Measurements from ENCODE around the gene ASNSD1.
"Not testable (repeated sequence)": the region's sequence is repeated elsewhere in the genome, so short reads cannot be mapped to it uniquely, and the experiment has no call there.

ASNSD1 gene

DNA sequence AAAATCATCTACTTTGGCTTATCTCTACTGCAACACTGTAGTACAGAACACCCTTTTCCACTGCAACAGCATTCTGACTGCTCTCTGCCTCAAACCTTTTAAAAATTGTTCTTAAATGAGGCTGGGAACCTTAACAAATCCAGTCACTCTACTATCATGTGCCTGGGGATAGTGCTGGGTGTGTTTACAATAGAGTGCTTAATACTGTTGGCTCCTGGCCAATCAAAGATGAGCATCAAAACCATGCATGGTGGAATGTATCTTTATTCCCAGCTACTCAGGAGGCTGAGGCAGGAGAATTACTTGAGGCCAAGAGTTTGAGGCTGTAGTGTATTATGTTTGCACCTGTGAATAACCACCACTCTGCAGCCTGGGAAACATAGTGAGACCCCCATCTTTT lies 20.6 kb downstream of the ASNSD1 start:
- H3K4me3 ChIP-seq (ENCODE audit: low read depth in 1 of 5, low read length in 5 of 5): no peak overlapping the region
- H3K9ac ChIP-seq (ENCODE audit: low read length in 5 of 5): no peak overlapping the region
- H3K27ac ChIP-seq (ENCODE audit: low read depth, low read length): no peak overlapping the region
- peaks cover 0 to 4% (median 0%) of the 10 kb centered on the region in 5 donors for H3K4me1 ChIP-seq (ENCODE audit: control insufficient read depth in 5 of 5, insufficient read depth in 5 of 5, low read length in 5 of 5)
- H3K36me3 ChIP-seq (ENCODE audit: control insufficient read depth in 5 of 5, insufficient read depth in 5 of 5, low read length in 5 of 5): no peaks in the 10 kb centered on the region
- no peaks in the 10 kb centered on the region for H3K27me3 ChIP-seq (ENCODE audit: control insufficient read depth in 5 of 5, insufficient read depth in 4 of 5, low read length in 5 of 5)
- H3K9me3 ChIP-seq (ENCODE audit: control insufficient read depth in 5 of 5, low read length in 5 of 5): no peaks in the 10 kb centered on the region

DNA sequence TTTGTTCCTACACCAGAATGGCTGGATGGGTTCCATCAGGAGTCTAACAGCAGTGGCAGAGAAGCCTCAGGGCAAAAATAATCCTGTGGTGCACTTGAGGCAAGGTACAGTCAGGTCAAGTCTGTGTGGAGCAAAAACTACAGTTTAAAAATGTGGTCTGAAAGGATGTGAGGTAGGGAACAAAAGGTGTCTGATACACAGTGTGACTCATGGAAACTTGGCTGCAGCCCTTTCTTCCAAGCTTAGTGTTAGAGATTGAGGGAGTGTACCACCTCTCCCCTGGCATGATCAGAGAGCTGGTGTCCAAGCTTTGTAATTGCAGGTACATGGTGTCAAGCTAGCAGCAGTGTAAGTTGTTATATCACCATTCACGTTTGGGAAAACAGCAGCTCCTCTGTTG lies 22.1 kb downstream of the ASNSD1 start:
- Histone ChIP-seq H3K4me1 (ENCODE audit: control insufficient read depth in 5 of 5, insufficient read depth in 5 of 5, low read length in 5 of 5) (peaks cover 0 to 4% (median 0%) of the 10 kb centered on the region in 5 donors), H3K27ac (ENCODE audit: low read depth, low read length) (no peak overlapping the region), H3K27me3 (ENCODE audit: control insufficient read depth in 5 of 5, insufficient read depth in 4 of 5, low read length in 5 of 5) (no peaks in the 10 kb centered on the region), H3K36me3 (ENCODE audit: control insufficient read depth in 5 of 5, insufficient read depth in 5 of 5, low read length in 5 of 5) (no peaks in the 10 kb centered on the region), H3K9ac (ENCODE audit: low read length in 5 of 5) (no peak overlapping the region), H3K9me3 (ENCODE audit: control insufficient read depth in 5 of 5, low read length in 5 of 5) (no peaks in the 10 kb centered on the region), H3K4me3 (ENCODE audit: low read depth in 1 of 5, low read length in 5 of 5) (no peak overlapping the region)

DNA sequence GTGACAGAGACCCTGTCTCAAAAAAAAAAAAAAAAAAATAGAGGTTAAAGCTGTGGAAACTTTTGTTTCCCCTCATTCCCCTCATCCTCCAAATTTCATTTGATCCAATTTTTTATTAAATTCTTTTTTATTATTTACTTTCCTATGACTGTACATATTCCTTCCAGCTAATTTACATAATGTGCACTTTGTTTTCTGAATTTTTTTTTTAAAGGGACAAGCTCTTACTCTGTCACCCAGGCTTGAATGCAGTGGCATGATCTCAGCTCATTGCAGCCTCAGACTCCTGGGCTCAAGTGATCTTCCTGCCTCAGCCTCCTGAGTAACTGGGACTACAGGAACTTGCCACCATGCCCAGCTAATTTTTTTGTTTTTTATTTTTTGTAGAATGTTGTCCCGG lies 23.6 kb downstream of the ASNSD1 start:
- no peak overlapping the region for H3K4me3 ChIP-seq (ENCODE audit: low read depth in 1 of 5, low read length in 5 of 5)
- no peak overlapping the region for H3K27ac ChIP-seq (ENCODE audit: low read depth, low read length)
- H3K27me3 ChIP-seq (ENCODE audit: control insufficient read depth in 5 of 5, insufficient read depth in 4 of 5, low read length in 5 of 5): no peaks in the 10 kb centered on the region
- H3K4me1 ChIP-seq (ENCODE audit: control insufficient read depth in 5 of 5, insufficient read depth in 5 of 5, low read length in 5 of 5): peaks cover 0 to 4% (median 0%) of the 10 kb centered on the region in 5 donors
- H3K36me3 ChIP-seq (ENCODE audit: control insufficient read depth in 5 of 5, insufficient read depth in 5 of 5, low read length in 5 of 5): no peaks in the 10 kb centered on the region
- no peak overlapping the region for H3K9ac ChIP-seq (ENCODE audit: low read length in 5 of 5)
- H3K9me3 ChIP-seq (ENCODE audit: control insufficient read depth in 5 of 5, low read length in 5 of 5): no peaks in the 10 kb centered on the region

- Histone ChIP-seq H3K4me1 (ENCODE audit: control insufficient read depth in 5 of 5, insufficient read depth in 5 of 5, low read length in 5 of 5) (peaks cover 0 to 4% (median 0%) of the 10 kb centered on the region in 5 donors), H3K27me3 (ENCODE audit: control insufficient read depth in 5 of 5, insufficient read depth in 4 of 5, low read length in 5 of 5) (no peaks in the 10 kb centered on the region), H3K27ac (ENCODE audit: low read depth, low read length) (no peak overlapping the region), H3K36me3 (ENCODE audit: control insufficient read depth in 5 of 5, insufficient read depth in 5 of 5, low read length in 5 of 5) (peaks cover 0 to 6% (median 0%) of the 10 kb centered on the region in 5 donors), H3K9me3 (ENCODE audit: control insufficient read depth in 5 of 5, low read length in 5 of 5) (no peaks in the 10 kb centered on the region), H3K4me3 (ENCODE audit: low read depth in 1 of 5, low read length in 5 of 5) (no peak overlapping the region), H3K9ac (ENCODE audit: low read length in 5 of 5) (no peak overlapping the region)
Observed at GRCh38 chr2:189685540-189686229, 24.4 kb downstream of the ASNSD1 start.

DNA sequence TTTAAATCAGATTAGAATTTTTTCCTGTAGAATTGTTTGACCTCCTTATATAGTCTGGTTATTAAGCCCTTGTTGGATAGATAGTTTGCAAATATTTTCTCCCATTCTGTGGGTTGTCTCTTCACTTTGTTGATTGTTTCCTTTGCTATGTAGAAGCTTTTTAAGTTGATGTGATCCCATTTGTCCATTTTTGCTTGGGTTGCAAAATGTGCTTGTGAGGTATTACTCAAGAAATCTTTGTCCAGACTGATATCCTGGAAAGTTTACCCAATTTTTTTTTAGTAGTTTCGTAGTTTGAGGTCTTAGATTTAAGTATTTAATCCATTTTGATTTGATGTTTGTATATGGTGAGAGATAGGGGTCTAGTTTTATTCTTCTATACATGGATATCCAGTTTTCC lies 26.5 kb downstream of the ASNSD1 start:
- not testable (repeated sequence) for H3K9ac ChIP-seq (ENCODE audit: low read length in 5 of 5); H3K36me3 ChIP-seq (ENCODE audit: control insufficient read depth in 5 of 5, insufficient read depth in 5 of 5, low read length in 5 of 5); H3K4me3 ChIP-seq (ENCODE audit: low read depth in 1 of 5, low read length in 5 of 5); H3K9me3 ChIP-seq (ENCODE audit: control insufficient read depth in 5 of 5, low read length in 5 of 5); H3K27me3 ChIP-seq (ENCODE audit: control insufficient read depth in 5 of 5, insufficient read depth in 4 of 5, low read length in 5 of 5); H3K4me1 ChIP-seq (ENCODE audit: control insufficient read depth in 5 of 5, insufficient read depth in 5 of 5, low read length in 5 of 5); H3K27ac ChIP-seq (ENCODE audit: low read depth, low read length)

- Histone ChIP-seq H3K9me3 (ENCODE audit: control insufficient read depth in 5 of 5, low read length in 5 of 5) (no peaks in the 10 kb centered on the region), H3K27me3 (ENCODE audit: control insufficient read depth in 5 of 5, insufficient read depth in 4 of 5, low read length in 5 of 5) (no peaks in the 10 kb centered on the region), H3K4me3 (ENCODE audit: low read depth in 1 of 5, low read length in 5 of 5) (no peak overlapping the region), H3K27ac (ENCODE audit: low read depth, low read length) (no peak overlapping the region), H3K36me3 (ENCODE audit: control insufficient read depth in 5 of 5, insufficient read depth in 5 of 5, low read length in 5 of 5) (peaks cover 0 to 4% (median 3%) of the 10 kb centered on the region in 5 donors), H3K9ac (ENCODE audit: low read length in 5 of 5) (no peak overlapping the region), H3K4me1 (ENCODE audit: control insufficient read depth in 5 of 5, insufficient read depth in 5 of 5, low read length in 5 of 5) (peaks cover 0 to 7% (median 3%) of the 10 kb centered on the region in 5 donors)
Observed at GRCh38 chr2:189696223-189696622, 35.0 kb downstream of the ASNSD1 start.

GRCh38 chr2:189698020-189698887 lies 37.0 kb downstream of the ASNSD1 start:
- Histone ChIP-seq H3K9ac (ENCODE audit: low read length in 5 of 5) (peak overlapping the region in 2 of 5 donors; percentile 13 to 46), H3K4me1 (ENCODE audit: control insufficient read depth in 5 of 5, insufficient read depth in 5 of 5, low read length in 5 of 5) (peaks cover 0 to 7% (median 3%) of the 10 kb centered on the region in 5 donors), H3K9me3 (ENCODE audit: control insufficient read depth in 5 of 5, low read length in 5 of 5) (no peaks in the 10 kb centered on the region), H3K27me3 (ENCODE audit: control insufficient read depth in 5 of 5, insufficient read depth in 4 of 5, low read length in 5 of 5) (no peaks in the 10 kb centered on the region), H3K27ac (ENCODE audit: low read depth, low read length) (no peak overlapping the region), H3K36me3 (ENCODE audit: control insufficient read depth in 5 of 5, insufficient read depth in 5 of 5, low read length in 5 of 5) (peaks cover 0 to 4% (median 2%) of the 10 kb centered on the region in 5 donors), H3K4me3 (ENCODE audit: low read depth in 1 of 5, low read length in 5 of 5) (peak overlapping the region in 1 of 5 donors; percentile 40)

GRCh38 chr2:189700681-189701080 lies 39.4 kb downstream of the ASNSD1 start:
- Histone ChIP-seq H3K27me3 (ENCODE audit: control insufficient read depth in 5 of 5, insufficient read depth in 4 of 5, low read length in 5 of 5) (no peaks in the 10 kb centered on the region), H3K9ac (ENCODE audit: low read length in 5 of 5) (no peak overlapping the region), H3K9me3 (ENCODE audit: control insufficient read depth in 5 of 5, low read length in 5 of 5) (no peaks in the 10 kb centered on the region), H3K27ac (ENCODE audit: low read depth, low read length) (no peak overlapping the region), H3K4me3 (ENCODE audit: low read depth in 1 of 5, low read length in 5 of 5) (no peak overlapping the region), H3K4me1 (ENCODE audit: control insufficient read depth in 5 of 5, insufficient read depth in 5 of 5, low read length in 5 of 5) (peaks cover 0 to 7% (median 3%) of the 10 kb centered on the region in 5 donors), H3K36me3 (ENCODE audit: control insufficient read depth in 5 of 5, insufficient read depth in 5 of 5, low read length in 5 of 5) (peaks cover 0 to 8% (median 3%) of the 10 kb centered on the region in 5 donors)

DNA sequence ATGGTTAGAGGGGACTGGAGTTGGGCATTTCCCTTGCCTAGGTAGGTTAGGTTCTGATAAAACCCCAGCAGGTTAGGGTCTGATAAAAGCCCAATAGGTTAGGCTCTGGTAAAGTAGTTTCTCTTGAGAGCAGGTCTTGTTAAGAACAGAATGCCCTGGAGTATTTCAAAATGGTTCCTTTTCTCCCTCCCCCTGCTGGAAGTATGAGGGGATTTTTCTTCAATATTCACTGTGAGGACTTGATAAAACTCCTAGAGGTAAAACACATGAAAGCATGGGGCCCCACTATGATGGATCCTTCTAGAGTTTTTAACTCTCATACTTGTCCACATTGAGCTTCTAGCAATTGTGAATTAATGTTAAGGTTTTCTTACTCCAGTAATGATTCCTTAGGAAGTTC lies 40.8 kb downstream of the ASNSD1 start:
- Histone ChIP-seq H3K27ac (ENCODE audit: low read depth, low read length) (no peak overlapping the region), H3K36me3 (ENCODE audit: control insufficient read depth in 5 of 5, insufficient read depth in 5 of 5, low read length in 5 of 5) (peaks cover 0 to 4% (median 3%) of the 10 kb centered on the region in 5 donors), H3K4me1 (ENCODE audit: control insufficient read depth in 5 of 5, insufficient read depth in 5 of 5, low read length in 5 of 5) (peaks cover 0 to 7% (median 3%) of the 10 kb centered on the region in 5 donors), H3K9ac (ENCODE audit: low read length in 5 of 5) (no peak overlapping the region), H3K27me3 (ENCODE audit: control insufficient read depth in 5 of 5, insufficient read depth in 4 of 5, low read length in 5 of 5) (no peaks in the 10 kb centered on the region), H3K4me3 (ENCODE audit: low read depth in 1 of 5, low read length in 5 of 5) (no peak overlapping the region), H3K9me3 (ENCODE audit: control insufficient read depth in 5 of 5, low read length in 5 of 5) (no peaks in the 10 kb centered on the region)
